ENCODE measurements around the gene LMTK3.

GRCh38 chr19:48461982-48462655 lies 49.5 kb downstream of the LMTK3 start:
- TF ChIP-seq TCF7L2 (IDR thresholded peaks at IDR 0.05; ENCODE audit: low read depth, low read length): no peak
- no peak for TF ChIP-seq CTCF (CRISPR knock-in tag; IDR thresholded peaks at IDR 0.05)
- TF ChIP-seq ZNF589 (CRISPR knock-in tag; conservative IDR thresholded peaks at IDR 0.05): no peak
- no peak for TF ChIP-seq KLF6 (CRISPR knock-in tag; IDR thresholded peaks at IDR 0.05)

Data from HepG2 (cell line).